CD14-positive monocyte (primary cell): ENCODE data around the gene RIC3. TPM values are rescaled to one million over a fixed set of nuclear protein-coding genes. Genes with fewer than 3 reads are reported as not detected.

Experiments used
- DNase-seq, 3 donors: peaks; one replicate each; pipeline ENCODE4 v3.0.0-alpha.2; 2011 to 2022
- H2AFZ ChIP-seq: 2 replicates; pipeline ENCODE4 v1.6.0; 2012; ENCODE audit warnings: mild to moderate bottlenecking, low read depth, low read length, inconsistent platforms; ENCODE audit not compliant: insufficient read depth, poor library complexity, severe bottlenecking
- H3K27ac ChIP-seq, 2 donors: 1 replicate in 1 of 2; 2 replicates in 1 of 2; pipeline ENCODE4 v1.5.1; 2012 to 2013; ENCODE audit warnings: low read length in 2 of 2, control low read depth in 1 of 2, inconsistent platforms in 1 of 2, low read depth in 1 of 2, mild to moderate bottlenecking in 1 of 2
- H3K27me3 ChIP-seq, 2 donors: one replicate each; pipeline versions ENCODE4 v1.6.0 to v1.6.1; 2011 to 2013; ENCODE audit warnings: low read length in 2 of 2; ENCODE audit not compliant: control insufficient read depth in 2 of 2, insufficient read depth in 2 of 2
- H3K36me3 ChIP-seq, 2 donors: replicated peaks in 1 of 2; 1 replicate in 1 of 2; 2 replicates in 1 of 2; pipeline versions ENCODE4 v1.5.1 to v1.6.1; 2012 to 2013; ENCODE audit warnings: low read length in 2 of 2, control low read depth in 1 of 2, inconsistent platforms in 1 of 2, mild to moderate bottlenecking in 1 of 2; ENCODE audit not compliant: insufficient read depth in 2 of 2, control insufficient read depth in 1 of 2
- H3K4me1 ChIP-seq, 2 donors: 1 replicate in 1 of 2; 2 replicates in 1 of 2; pipeline versions ENCODE4 v1.5.1 to v1.6.1; 2012 to 2013; ENCODE audit warnings: low read length in 2 of 2, control low read depth in 1 of 2, inconsistent platforms in 1 of 2, mild to moderate bottlenecking in 1 of 2, moderate library complexity in 1 of 2; ENCODE audit not compliant: insufficient read depth in 2 of 2, control insufficient read depth in 1 of 2
- H3K4me2 ChIP-seq: replicated peaks from 2 replicates; pipeline ENCODE3; 2012; ENCODE audit warnings: low read length, moderate library complexity, mild to moderate bottlenecking; ENCODE audit not compliant: poor library complexity, severe bottlenecking; ENCODE audit errors: extremely low read depth
- H3K4me3 ChIP-seq, 3 experiments: fragments of 200-600 bp in 1 of 3; sonication (generic) in 1 of 3; replicated peaks in 1 of 3; 1 replicate in 2 of 3; 2 replicates in 1 of 3; pipeline ENCODE4 v1.5.1; 2011 to 2013; ENCODE audit warnings: low read length in 3 of 3, mild to moderate bottlenecking in 3 of 3, control low read depth in 2 of 3, low read depth in 2 of 3, inconsistent platforms in 1 of 3, moderate library complexity in 1 of 3
- H3K79me2 ChIP-seq: 2 replicates; pipeline ENCODE4 v1.6.0; 2012; ENCODE audit warnings: mild to moderate bottlenecking, control low read depth, inconsistent platforms, low read length, moderate library complexity; ENCODE audit not compliant: insufficient read depth
- H3K9ac ChIP-seq: 2 replicates; pipeline ENCODE4 v1.6.0; 2017; ENCODE audit warnings: low read length, mild to moderate bottlenecking; ENCODE audit not compliant: insufficient read depth, poor library complexity, severe bottlenecking
- H3K9me3 ChIP-seq, 2 donors: replicated peaks in 1 of 2; 1 replicate in 1 of 2; 2 replicates in 1 of 2; pipeline versions ENCODE4 v1.5.1 to v1.6.1; 2012 to 2013; ENCODE audit warnings: low read length in 2 of 2, control low read depth in 1 of 2; ENCODE audit not compliant: control insufficient read depth in 1 of 2, insufficient read depth in 1 of 2
- H4K20me1 ChIP-seq: 2 replicates; pipeline ENCODE4 v1.6.0; 2012; ENCODE audit warnings: mild to moderate bottlenecking, low read length, control low read depth, moderate library complexity; ENCODE audit not compliant: insufficient read depth
- H3K27ac Mint-ChIP-seq, 7 donors: one replicate each; pipeline ENCODE4 v1.8.0; 2020; ENCODE audit warnings: mild to moderate bottlenecking in 7 of 7, mixed read lengths in 7 of 7, moderate library complexity in 6 of 7, inconsistent platforms in 2 of 7
- H3K27me3 Mint-ChIP-seq, 3 donors: one replicate each; pipeline ENCODE4 v1.8.0; 2021 to 2022; ENCODE audit warnings: low read depth in 3 of 3, mild to moderate bottlenecking in 3 of 3, mixed read lengths in 3 of 3, moderate library complexity in 3 of 3, inconsistent platforms in 1 of 3
- H3K36me3 Mint-ChIP-seq, 2 donors: one replicate each; pipeline ENCODE4 v1.8.0; 2020; ENCODE audit warnings: mixed read lengths in 2 of 2, inconsistent platforms in 1 of 2, mild to moderate bottlenecking in 1 of 2
- H3K4me1 Mint-ChIP-seq: one replicate; pipeline ENCODE4 v1.8.0; 2020; ENCODE audit warnings: mild to moderate bottlenecking, mixed read lengths
- H3K4me3 Mint-ChIP-seq, 2 donors: one replicate each; pipeline ENCODE4 v1.8.0; 2020; ENCODE audit warnings: mild to moderate bottlenecking in 2 of 2, mixed read lengths in 2 of 2, moderate library complexity in 1 of 2
- H3K9me3 Mint-ChIP-seq, 7 donors: one replicate each; pipeline ENCODE4 v1.8.0; 2020 to 2022; ENCODE audit warnings: mixed read lengths in 7 of 7, mild to moderate bottlenecking in 6 of 7, moderate library complexity in 6 of 7, inconsistent platforms in 2 of 7
- WGBS: methylation state at CpG from one replicate; pipeline ENCODE4 v1.1.5; 2013; ENCODE audit warnings: missing lambda C conversion rate; ENCODE audit not compliant: insufficient coverage; 5-methylcytosine and 5-hydroxymethylcytosine counted together
- intact Hi-C, 2 donors: fragments of 100-400 bp; cut with micrococcal nuclease; formaldehyde crosslinking; loops; one replicate each; pipeline versions ENCODE4 v1.15.0 to v1.15.1; 2023
- polyA plus RNA-seq, 3 donors: library from polyadenylated mRNA; depleted of rRNA in 1 of 3; unstranded in 2 of 3; stranded (reverse) in 1 of 3; fragments of 300-500 nt in 2 of 3; fragments of >200 nt in 1 of 3; fragmentation: Illumina TruSeq in 2 of 3; gene quantifications; 1 replicate in 2 of 3; 2 replicates in 1 of 3; pipeline ENCODE4 v1.2.3, GENCODE V29; 2012 to 2021
- TF ChIP-seq, protein P1 (sequence below): fragments of 200-600 bp; IDR thresholded peaks from one replicate; pipeline ENCODE4 v1.8.0; 2022; ENCODE audit warnings: antibody characterized with exemption, mild to moderate bottlenecking

The RIC3 gene
- polyA plus RNA-seq, 3 donors, result 0.17 TPM; not detected in 2

GRCh38 chr11:8213376-8213775, 44.6 kb upstream of the RIC3 start:
- peak overlapping the region in 1 of 7 donors; percentile 21 for H3K27ac Mint-ChIP-seq
- no peak overlapping the region for H3K9ac ChIP-seq
- no peak overlapping the region for H3K4me3 Mint-ChIP-seq
- peaks cover 0 to 11% (median 9%) of the 10 kb centered on the region in 3 donors for H3K27me3 Mint-ChIP-seq
- no peaks in the 10 kb centered on the region for H4K20me1 ChIP-seq
- WGBS, result 50% methylated on average over 2 of the region's 4 CpGs
- no peaks in the 10 kb centered on the region for H3K79me2 ChIP-seq
- H3K4me1 ChIP-seq, result peaks cover 5 to 11% of the 10 kb centered on the region in 2 donors
- H3K36me3 ChIP-seq, result no peaks in the 10 kb centered on the region
- intact Hi-C loops, result no loop called here
- TF ChIP-seq, protein P1, sequence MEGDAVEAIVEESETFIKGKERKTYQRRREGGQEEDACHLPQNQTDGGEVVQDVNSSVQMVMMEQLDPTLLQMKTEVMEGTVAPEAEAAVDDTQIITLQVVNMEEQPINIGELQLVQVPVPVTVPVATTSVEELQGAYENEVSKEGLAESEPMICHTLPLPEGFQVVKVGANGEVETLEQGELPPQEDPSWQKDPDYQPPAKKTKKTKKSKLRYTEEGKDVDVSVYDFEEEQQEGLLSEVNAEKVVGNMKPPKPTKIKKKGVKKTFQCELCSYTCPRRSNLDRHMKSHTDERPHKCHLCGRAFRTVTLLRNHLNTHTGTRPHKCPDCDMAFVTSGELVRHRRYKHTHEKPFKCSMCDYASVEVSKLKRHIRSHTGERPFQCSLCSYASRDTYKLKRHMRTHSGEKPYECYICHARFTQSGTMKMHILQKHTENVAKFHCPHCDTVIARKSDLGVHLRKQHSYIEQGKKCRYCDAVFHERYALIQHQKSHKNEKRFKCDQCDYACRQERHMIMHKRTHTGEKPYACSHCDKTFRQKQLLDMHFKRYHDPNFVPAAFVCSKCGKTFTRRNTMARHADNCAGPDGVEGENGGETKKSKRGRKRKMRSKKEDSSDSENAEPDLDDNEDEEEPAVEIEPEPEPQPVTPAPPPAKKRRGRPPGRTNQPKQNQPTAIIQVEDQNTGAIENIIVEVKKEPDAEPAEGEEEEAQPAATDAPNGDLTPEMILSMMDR, result no peak
- H3K4me1 Mint-ChIP-seq, result peaks cover 13% of the 10 kb centered on the region
- H3K36me3 Mint-ChIP-seq, result no peaks in the 10 kb centered on the region
- no peaks in the 10 kb centered on the region for H3K9me3 ChIP-seq
- no peaks in the 10 kb centered on the region for H3K27me3 ChIP-seq
- H2AFZ ChIP-seq, result peak overlapping the region; percentile 15
- no peak overlapping the region for H3K4me3 ChIP-seq
- H3K9me3 Mint-ChIP-seq, result peaks cover 0 to 3% (median 0%) of the 10 kb centered on the region in 7 donors
- H3K27ac ChIP-seq, result no peak overlapping the region
- no peak overlapping the region for H3K4me2 ChIP-seq
- DNase-seq, result peak in 2 of 3 donors; percentile 4 to 31

DNA sequence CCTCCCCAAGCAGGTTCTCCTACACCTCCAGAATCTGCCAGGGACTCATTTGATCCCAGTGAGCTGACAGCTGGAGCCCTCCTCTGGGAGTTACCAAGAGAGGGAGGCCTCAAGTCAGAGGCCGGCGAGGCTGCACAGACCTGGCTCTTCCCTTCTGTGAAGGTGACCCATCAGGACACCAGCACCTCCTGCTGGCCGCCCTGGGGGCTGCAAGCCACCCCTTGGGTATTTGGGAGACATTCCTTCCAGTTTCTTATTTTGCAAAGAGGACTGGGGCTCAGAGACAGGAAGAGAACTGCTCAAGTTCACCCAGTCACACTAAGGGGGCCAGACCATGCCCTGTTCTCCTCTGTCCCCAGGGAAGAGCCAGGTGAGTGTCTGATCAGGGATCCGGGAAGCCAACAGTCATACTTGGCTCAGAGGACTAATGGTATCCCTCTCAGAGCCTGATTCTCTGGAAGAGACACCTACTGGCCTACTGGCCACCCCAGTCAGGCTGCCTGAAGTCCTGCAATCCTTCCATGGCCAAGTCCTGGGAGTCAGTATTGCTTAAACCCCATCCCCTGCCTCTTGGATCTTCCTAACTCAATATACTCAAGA, 40.5 kb upstream of the RIC3 start:
- H3K9ac ChIP-seq, result no peak overlapping the region
- intact Hi-C loops, result loop anchor here (2.0 kb wide), 2 partner anchors 15 to 17 kb away; no protein-coding TSS in a partner anchor
- no peak overlapping the region for H3K4me3 Mint-ChIP-seq
- peak; percentile 48 to 68 (median 66) for DNase-seq
- H3K4me1 Mint-ChIP-seq, result peaks cover 53% of the 10 kb centered on the region
- peak overlapping the region; percentile 1 for H2AFZ ChIP-seq
- peaks cover 3 to 4% of the 10 kb centered on the region in 2 donors for H3K36me3 Mint-ChIP-seq
- peaks cover 44 to 49% of the 10 kb centered on the region in 2 donors for H3K4me1 ChIP-seq
- H3K9me3 Mint-ChIP-seq, result peaks cover 0 to 3% (median 0%) of the 10 kb centered on the region in 7 donors
- TF ChIP-seq, protein P1, result peak; percentile 97
- H3K36me3 ChIP-seq, result no peaks in the 10 kb centered on the region
- H3K9me3 ChIP-seq, result no peaks in the 10 kb centered on the region
- peak overlapping the region in 2 of 7 donors; percentile 23 to 25 for H3K27ac Mint-ChIP-seq
- H4K20me1 ChIP-seq, result no peaks in the 10 kb centered on the region
- no peaks in the 10 kb centered on the region for H3K79me2 ChIP-seq
- WGBS, result 70% methylated on average over 3 of the region's 4 CpGs
- H3K4me2 ChIP-seq, result no peak overlapping the region
- no peak overlapping the region for H3K4me3 ChIP-seq
- no peaks in the 10 kb centered on the region for H3K27me3 ChIP-seq
- peaks cover 0 to 6% (median 5%) of the 10 kb centered on the region in 3 donors for H3K27me3 Mint-ChIP-seq
- H3K27ac ChIP-seq, result no peak overlapping the region
